ENCODE data around the gene CCHCR1. TPM values are rescaled to one million over a fixed set of nuclear protein-coding genes. Genes with fewer than 3 reads are reported as not detected.

Gene CCHCR1
- polyA plus RNA-seq, 1 donor: 14.5 TPM

DNA sequence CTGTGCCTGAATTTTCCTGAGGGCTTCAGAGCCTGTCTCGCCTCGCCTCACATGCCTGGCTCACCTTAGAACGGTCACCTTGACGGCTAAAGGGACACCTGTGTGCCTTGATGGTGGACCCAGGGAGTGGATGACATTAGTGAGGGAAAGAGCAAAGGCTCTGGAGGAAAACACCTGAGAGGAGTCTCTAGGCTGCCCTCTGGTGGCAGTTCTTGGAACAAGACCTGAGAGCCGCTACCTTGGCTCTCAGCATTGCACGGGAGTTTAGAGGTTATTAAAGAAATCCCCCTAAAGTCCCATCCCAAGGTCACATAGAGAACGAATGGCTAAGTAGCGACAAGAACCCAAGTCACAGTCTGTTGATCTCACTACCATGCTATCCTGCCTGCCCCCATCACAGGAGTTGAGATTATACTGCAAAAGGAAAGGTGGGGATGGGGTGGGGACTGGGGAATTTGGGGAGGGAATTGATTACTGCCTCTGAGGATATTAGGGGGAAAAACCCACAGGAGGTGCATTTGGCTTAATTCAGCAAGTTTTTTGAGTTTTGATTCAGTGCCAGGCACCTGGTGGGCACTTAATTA is 29.4 kb downstream of the CCHCR1 start:
- no peak for DNase-seq

- no peak for DNase-seq
Observed at GRCh38 chr6:31126396-31127175, 31.0 kb downstream of the CCHCR1 start.

DNA sequence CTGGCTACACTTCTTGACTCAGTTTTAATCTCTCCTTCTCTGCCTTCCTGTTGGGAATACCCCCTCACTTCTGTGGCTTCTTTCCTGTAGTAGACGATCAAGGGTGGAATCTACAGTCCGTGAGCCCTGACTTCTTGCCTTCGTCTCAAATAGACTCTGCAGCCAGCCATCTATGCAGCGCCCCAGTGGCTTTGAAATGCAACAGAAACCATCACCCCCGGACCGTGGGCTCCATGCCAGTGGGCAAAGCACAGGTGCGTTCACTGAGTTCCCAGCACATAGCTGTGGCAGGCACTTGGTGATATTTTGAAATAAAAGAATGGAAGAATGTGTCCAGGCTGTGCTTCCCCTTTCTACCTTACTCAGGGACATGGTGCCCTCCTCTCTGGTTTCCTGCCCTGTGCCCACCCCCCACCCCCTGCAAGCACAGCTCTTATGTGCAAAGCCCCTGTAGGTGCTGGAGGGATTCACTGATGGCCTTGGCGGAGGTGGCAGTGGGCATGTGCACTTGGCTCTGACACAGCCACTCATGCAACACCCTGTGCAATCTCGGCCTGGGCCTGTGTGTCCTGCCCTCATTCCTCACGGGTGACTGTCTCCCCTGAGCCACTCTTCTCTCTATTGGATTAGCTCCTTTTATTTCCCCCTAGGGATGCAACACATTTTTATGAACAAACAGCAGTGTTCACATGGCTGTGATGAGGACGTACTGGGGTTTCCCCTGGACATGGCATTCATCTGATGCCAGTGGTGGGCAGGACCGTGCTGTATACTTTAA is 31.8 kb downstream of the CCHCR1 start:
- no peak for DNase-seq

GRCh38 chr6:31125162-31125561 is 32.4 kb downstream of the CCHCR1 start:
- peak; percentile 63 for DNase-seq

DNA sequence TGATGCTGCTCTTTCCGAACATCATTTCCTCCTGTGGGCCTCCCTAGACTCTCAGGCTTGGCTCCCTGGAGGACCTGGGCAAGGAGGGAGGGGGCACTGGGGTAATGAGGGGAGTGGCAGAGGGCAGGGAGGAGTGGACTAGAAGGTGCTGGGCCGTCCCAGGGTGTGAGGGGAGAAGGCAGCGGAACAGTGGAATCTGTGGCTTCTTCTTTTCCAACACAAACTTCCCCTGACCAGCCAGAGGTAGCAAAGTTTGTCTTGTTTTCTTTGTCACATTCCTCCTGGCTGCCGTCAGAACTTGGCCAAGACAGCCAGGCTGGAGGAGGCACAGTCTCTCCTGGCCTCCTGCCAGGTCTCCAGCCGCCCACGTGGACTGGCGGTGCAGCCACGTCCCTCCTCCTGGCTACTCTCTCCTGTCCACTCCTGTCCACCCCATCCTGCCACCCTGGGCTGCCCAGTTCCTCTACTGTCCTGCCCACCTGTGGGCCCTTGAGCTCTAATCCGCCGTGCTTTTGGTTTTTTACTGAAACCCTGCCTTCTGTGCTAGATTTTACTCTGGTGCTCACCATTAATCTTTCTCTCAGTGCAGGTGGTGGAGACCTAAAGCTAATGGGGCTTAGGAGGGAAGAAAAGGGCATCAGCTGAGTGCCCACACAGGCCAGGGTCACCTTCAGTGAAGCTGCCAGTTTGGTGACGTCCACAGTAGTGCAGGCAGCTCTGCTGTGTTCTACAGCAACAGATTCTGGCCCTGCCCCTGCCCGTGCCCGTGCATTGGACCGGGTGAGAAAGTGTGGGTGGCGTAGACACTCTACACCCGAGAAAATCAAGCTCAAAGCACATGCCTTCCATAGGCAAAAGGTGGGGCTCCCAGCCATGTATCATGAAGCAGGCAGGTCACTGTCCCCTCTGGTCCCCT is 34.6 kb downstream of the CCHCR1 start:
- peak; percentile 63 for DNase-seq

GRCh38 chr6:31121131-31121790 is 36.3 kb downstream of the CCHCR1 start:
- no peak for DNase-seq

GRCh38 chr6:31120151-31120915 is 37.3 kb downstream of the CCHCR1 start, which contains the start of gene CDSN:
TSS of gene CDSN (minus strand) at chr6:31120446. CDS start at chr6:31120419, 27 bp downstream.
- no peak for DNase-seq

- DNase-seq: no peak
Observed at GRCh38 chr6:31118178-31118577, 39.4 kb downstream of the CCHCR1 start.

GRCh38 chr6:31116661-31117385 is 40.8 kb downstream of the CCHCR1 start:
- DNase-seq: no peak

- no peak for DNase-seq
Observed at GRCh38 chr6:31115941-31116560, 41.6 kb downstream of the CCHCR1 start.

DNA sequence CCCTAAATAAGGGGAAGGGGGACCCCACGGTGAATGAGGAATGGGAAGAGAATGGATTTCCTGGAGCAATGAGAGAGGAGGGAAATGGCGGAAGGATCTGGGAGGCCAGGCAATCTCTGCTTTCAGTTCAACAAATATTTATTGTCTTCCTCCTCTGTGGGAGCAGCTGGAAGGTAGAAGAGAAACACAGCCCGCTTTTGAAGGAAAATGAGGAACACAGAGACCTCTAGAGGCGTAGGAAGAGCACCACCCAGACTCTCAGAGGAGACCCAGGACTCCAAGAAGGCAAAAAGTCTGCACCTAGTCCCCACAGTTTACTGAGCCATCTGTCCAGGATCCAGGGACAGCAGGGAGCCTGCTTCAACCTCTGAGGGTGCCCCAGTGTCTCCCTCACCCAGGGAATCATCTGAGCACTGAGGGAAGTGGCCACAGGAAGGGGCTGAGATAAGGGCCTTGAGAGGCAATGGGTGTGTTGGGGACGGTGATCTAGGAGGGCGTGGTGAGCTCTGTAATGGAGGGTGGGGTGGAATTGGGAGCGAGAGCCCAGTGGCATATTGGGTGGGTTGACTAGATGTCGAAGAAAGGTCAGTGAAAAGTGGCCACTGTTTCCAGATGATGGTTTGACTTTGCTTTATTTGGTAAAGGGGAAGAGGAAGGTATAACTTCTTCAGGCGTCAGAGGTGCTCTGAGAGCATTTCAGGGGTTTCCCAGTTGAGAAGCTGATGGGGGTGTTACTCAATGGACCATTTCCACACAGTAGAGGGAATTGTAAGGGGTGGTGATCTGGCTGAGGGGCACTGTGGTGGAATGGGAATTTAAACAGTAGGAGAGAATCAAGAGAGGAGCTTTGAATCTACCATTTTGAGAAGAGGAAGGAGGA is 42.4 kb downstream of the CCHCR1 start:
- DNase-seq: no peak

GRCh38 chr6:31114541-31114878 is 43.1 kb downstream of the CCHCR1 start, which contains the start of gene PSORS1C1:
TSS of gene PSORS1C1 (plus strand) at chr6:31114800. CDS start at chr6:31129633, 14,833 bp downstream.
- DNase-seq: peak; percentile 81

GRCh38 chr6:31113861-31114540 is 43.6 kb downstream of the CCHCR1 start:
- DNase-seq: no peak

- no peak for DNase-seq
Observed at GRCh38 chr6:31112478-31112877, 45.1 kb downstream of the CCHCR1 start, which contains the start of gene C6orf15. TSS of gene C6orf15 (minus strand) at chr6:31112575. CDS start at chr6:31112555, 20 bp downstream.

- DNase-seq: no peak
Observed at GRCh38 chr6:31111712-31112111, 45.9 kb downstream of the CCHCR1 start.

DNA sequence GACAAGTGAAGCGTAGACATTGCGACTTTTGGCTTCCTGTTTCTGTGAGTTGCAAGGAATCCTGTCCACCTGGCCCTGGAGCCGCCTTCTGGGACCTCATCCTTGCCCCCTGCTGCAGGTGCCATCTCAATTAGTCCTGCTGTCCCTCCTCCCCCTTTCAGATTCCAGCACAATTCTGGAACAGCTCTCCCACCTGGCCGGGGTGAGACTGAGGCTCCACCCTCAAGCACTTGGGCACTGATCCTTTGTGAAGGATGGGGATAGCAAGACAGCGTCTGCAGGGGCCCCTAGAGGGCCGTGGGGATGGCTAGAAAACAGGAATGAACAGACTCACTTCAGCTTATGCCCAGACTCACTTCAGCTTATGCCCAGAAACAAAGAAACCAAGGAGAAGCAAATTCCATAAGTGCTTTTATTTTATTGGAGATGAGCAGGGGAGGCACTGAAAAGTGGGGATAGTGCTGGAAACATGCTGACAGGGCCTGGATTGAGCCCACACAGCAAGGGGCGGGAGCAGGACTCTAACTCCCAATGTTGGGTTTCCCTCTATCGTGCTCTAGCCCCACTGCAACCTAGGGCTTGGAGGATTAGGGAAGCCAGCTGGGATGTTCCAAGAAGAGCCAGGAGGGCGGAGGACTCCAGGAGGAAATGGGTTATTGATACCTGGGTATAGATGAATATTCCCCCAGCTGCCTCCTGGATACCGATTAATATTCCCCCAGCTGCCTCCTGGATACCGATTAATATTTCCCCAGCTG is 46.6 kb downstream of the CCHCR1 start:
- DNase-seq: no peak

GRCh38 chr6:31107052-31107451 is 50.5 kb downstream of the CCHCR1 start:
- no peak for DNase-seq

Data from hindlimb muscle (tissue), 1 donor.